GM18517 (cell line): Measurements from ENCODE around the gene ATP5F1C.

Experiments
- ATAC-seq: cut with Tn5 transposase; IDR thresholded peaks from one replicate; pipeline ENCODE4 v1.9.1; 2021; ENCODE audit warnings: mild to moderate bottlenecking, moderate library complexity; ENCODE audit not compliant: unreplicated experiment

Gene ATP5F1C

DNA sequence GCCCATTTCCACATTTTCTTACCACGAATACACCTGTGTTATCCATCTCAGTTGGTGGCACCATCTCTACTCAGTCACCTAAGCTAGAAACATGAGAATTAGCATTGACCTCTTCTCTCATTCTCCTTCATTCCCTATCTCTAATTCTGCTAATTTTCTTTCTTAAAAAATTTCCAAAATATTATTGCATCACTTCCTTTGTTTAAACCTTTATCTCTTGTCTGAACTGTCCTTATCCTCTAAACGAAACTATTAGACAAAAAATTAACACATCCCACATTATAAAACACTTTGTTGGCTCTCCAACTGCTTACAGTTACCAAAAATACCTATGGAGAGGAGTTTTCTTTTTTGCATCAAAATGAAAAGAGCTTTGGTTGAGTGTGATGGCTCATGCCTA lies 48.6 kb downstream of the ATP5F1C start:
- no peak for ATAC-seq

DNA sequence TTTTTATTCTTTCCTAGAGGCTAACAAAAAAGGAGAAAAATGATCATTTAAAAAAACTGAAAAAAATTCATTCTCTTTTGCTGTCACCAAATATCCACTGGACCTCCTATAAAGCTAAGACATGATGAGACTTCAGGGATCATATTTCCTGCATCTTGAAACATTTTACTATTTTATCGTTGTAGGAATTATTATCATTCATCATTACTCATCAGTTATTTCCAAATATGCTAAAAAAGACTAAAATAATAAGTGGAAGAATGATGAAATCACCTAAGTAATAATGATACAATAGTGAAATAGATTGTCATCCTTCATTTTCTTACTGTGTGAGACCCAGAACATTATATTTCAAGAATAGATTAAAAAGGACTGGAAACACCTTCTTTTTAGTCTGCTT lies 58.6 kb downstream of the ATP5F1C start:
- ATAC-seq = no peak

- no peak for ATAC-seq
Observed at GRCh38 chr10:7853226-7853842, 65.4 kb downstream of the ATP5F1C start.

- ATAC-seq = no peak
Observed at GRCh38 chr10:7853890-7854289, 65.9 kb downstream of the ATP5F1C start.

DNA sequence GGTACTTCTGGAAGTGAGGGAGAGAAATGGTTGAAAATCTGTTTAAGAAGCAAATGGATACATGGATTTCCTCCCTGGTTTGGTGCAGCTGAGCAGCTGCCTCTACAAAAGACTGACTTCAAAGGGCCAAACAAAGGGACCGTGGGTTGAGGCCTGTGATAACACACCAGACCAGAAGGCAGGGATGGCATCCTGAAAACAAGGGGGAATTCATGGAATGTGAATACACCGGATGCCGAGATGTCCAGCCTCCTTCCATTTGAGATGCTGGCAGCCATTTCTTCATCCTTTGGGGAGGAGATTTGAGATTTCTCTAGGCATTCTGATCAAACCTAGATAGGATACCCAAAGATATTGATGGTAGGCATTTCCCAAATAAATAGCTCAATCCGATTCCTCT lies 67.2 kb downstream of the ATP5F1C start:
- ATAC-seq = no peak

DNA sequence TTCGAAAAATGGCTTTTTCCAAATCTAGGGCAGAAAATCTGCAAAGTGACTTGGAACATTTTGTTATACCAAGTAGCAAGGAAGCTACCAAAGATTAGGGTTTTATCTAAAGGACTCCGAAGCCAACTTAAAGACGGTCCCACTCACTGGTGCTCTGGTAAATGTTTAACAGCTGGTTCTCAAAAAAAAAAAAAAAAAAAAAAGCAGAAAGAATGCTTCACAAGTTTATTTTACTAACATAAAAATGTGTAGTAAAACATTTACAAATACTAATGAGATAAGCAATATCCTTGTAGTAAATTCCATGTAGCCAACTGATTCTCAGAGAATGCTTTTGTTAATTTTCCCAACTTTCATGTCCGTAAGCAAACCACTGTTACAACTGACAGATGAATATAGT lies 68.7 kb downstream of the ATP5F1C start:
- ATAC-seq = no peak

DNA sequence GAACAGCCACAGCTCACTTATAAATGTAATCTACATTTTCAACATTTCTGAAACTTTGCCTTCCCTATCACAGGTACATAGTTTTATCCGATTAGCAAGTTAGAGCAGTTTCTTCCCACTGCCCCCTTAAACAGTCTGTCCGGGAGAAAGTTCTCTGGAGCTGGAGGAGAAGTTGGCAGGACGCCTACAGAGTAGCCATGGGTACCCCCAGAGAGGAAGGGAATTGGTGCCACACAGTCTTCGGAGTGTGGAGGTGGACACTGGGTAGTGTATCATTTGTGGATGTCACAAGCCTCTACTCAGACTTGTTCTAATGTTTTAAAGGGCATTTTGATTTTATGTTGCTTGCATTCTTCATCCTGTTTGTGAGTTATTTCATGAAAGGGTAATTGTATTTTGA lies 69.3 kb downstream of the ATP5F1C start:
- ATAC-seq = no peak
